Activated CD4-positive, alpha-beta T cell treated with anti-CD3 and anti-CD28 coated beads for 24 hours (primary cell): Measurements from ENCODE around the gene KLK6.
A peak's percentile ranks its signal among the peaks of the same experiment; 100 is the strongest.

Experiments
- DNase-seq, 2 donors: peaks; one replicate each; pipeline ENCODE4 v3.0.0-alpha.2; 2020; ENCODE audit warnings: low read depth in 2 of 2

Gene KLK6

GRCh38 chr19:50969413-50969760 is at the start of gene KLK6:
KLK6 (minus strand) TSS chr19:50969591; CDS start chr19:50968104, 1,487 bp downstream.
- no peak for DNase-seq

DNA sequence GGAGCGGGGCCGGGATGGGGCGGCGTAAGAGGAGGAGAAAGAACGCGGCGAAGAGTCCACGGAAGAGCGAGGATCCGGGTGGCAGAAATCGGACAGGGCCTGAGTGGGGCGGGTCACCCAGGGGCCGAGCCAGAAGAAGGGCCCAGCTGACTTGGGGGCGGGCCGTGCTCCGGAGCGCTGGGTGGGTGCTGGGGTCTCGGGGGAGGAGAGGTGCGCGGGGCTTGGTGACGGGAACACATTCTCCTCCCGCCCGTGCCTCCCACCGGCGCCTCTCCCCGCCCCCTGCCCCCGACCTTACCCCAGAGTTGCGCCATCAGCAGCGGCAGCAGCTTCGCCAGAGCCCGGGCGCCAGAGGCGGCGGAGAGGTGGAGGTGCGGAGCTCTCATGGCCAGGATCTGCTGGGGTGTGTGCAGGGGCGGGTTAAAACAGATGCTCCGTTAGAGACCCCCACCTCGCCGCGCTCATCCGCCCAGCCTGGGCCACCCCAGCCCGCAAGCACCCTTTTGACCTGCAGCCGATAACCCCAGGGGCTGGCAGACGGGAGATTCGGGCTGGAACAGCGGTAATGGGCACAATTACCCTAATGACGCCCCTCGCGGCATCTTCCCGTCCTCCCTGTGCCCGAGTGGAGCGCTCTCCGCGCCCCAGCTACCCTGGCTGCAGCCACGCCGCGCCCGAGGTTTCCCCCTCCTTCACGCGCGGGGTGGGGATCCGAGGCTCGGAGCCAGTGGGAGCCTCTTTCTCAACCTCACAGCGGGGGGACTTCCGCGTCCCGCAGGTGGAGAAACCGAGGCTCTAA is 49.6 kb upstream of the KLK6 start:
- no peak for DNase-seq

DNA sequence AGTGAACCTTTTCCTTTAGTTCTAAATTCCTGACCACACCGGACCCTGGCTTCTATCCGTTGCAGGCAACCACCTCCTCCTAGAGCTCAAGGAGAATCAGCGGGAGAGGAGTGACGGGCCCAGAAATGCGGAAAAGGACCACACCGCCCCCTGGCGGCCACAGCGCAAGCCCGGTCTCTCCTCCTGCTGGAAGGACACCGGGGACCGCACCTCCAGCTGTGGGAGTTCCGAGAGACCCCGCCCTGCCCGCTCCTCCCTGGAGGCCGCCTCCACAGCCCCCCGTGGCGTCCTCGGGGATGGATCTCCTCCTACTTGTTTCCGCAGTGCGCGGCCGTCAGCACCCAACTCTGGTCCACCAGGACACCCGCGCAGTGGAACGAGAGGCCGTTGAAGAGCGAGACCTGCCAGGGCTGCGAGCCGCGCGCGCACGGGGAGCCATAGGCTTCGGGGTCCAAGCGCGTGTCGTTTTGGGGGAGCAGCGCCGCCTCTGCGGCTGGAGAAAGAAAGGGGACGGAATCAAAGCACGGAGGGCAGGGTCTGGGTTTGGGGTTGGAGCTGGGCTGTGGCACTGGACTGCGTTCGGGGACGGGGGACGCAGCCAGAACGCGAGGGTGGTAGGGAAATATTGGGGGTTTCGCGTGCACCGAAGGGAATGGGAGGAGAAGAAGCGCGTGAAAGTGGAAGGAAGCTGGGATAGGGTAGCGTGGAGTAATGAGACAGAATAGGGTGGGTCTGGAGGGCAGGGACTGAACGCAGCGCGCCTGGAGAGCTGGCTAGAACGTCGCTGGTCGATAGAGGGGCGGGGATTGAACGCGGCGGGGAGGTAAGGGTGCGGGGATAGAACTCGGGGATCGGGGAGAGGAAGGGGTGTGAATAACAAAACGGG is 47.6 kb upstream of the KLK6 start:
- peak; percentile 39 to 62 for DNase-seq

GRCh38 chr19:51015691-51016267 is 46.4 kb upstream of the KLK6 start:
- DNase-seq = no peak

DNA sequence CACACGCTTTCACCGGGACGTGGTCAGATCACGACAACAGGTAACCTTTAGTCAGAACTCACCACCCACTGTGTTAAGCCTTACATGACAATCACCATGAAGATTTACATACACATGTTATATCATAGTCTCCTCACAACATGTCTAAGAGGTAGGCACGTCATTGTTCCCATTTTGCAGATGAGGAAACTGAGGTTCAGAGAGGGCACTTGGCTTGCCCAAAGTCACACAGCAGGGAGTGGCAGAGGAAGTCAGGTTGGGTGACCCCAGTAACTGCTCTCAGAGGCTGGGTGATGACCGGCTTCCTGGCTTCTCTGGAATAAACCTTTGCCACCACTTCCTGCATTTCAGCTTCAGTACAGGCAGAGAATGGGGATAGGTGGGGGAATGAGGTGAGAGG is 44.9 kb upstream of the KLK6 start:
- no peak for DNase-seq

DNA sequence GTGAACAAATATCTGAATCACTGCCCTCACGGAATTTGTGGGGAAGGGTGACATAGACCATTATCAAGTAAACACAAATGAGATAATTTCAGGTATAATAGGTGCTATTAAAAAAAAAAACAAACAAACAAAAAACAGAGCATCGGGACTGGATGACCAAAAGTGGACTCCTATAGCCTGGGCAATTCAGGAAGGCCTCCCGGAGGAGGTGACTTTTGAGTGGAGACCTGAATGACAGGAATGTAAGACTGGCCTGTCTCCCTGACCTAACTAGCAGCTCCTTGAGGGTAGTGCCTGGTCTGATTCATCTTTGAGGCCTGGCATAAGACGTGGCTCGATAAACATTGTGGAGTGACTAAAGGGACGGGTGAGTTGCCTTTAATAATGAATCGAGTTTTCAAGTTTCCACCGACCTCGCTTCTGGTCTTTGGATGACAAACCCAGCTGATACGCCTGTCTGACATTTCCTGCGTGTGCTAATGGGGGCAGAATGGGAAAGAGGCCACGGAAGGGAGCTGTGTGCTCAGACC is 43.3 kb upstream of the KLK6 start:
- DNase-seq = no peak

DNA sequence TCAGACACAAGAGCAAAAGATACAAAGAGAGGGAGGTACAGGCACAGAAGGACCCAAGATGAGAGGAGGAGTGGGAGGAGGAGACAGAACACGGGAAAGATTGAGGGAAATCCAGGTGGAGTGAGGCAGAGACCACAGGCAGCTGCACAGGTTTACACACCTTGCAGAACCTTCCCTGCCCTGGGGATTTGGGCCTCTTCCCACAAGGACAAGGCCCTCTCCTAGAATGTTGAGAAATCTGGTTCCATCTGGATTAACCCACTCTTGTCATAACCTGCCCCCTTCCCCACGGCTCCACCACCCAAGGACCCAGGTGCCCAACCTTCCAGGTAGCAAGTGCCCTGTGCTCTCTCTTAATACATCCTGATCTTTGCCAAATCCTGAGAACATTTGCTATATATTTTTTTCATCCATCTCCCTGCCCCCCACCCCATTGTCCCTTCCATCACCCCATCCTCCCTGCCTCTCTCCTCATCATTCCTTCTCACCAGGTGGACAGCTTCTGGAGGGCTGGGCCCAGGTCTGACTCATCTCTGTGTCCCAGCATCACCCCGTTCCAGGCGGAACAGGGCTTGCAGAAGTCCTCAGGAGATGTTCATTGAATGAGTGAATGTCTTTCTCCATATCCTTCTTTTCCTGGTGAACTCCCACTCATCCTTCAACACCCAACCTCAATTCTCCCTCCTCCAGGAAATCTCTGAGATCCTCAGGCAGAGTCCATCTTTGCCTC is 40.8 kb upstream of the KLK6 start:
- DNase-seq = no peak

DNA sequence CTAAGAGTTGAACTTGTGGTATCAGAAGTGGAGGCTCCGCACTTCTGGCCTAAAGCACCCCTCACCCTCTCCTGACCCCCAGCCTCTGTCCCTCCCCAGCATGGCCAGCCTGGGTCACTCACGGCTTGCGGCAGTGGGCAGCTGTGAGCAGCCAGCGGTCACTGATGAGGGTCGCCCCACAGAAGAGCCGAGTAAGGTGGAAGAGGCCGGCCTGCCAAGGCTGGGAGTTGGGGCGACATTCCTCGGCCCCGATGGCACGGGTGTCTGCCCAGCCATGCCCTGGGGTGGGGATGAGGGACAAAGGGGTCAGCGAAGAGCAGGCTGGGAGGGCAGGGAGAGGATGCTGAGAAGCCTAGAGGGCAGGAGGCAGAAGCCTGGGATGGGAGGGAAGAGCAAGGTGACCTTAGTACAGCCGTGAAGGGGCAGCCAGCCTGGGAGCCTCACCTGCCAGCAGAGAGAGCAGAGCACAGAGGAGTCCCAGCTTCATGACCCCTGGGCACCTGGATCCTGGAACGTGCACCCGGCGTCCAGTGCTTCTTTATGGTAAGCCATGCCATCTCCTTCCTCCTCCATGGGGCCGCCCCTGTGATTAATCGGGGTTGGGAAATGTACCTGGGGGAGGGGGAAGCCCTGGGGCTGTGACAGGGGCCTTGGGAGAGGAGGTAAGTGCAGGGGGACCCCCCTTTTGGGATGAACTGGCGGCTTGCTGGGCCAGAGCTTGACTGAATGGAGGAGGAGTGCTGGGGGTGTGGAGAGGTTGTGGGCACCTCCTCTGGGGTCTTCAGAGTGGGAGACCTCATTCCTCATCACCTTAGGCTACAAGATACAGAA is 39.9 kb upstream of the KLK6 start:
- no peak for DNase-seq

DNA sequence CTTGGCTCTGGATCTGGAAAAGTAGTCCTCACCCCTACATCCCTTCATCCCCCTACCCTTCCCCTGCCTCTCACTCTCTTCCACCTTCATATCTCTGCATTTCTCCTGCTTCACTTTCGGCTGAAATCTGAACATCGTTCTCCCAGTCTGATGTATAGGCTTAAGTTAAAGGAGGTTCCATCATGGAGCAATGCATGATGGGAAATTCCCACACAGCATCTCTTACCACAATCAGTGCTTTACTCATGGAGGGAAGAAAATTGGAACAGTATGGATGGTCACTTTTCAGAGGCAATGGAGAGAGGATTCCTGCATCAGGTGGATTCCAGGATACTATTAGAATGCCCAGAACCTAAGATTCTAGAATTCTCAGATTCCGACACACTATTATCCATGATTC is 38.1 kb upstream of the KLK6 start:
- DNase-seq = no peak

DNA sequence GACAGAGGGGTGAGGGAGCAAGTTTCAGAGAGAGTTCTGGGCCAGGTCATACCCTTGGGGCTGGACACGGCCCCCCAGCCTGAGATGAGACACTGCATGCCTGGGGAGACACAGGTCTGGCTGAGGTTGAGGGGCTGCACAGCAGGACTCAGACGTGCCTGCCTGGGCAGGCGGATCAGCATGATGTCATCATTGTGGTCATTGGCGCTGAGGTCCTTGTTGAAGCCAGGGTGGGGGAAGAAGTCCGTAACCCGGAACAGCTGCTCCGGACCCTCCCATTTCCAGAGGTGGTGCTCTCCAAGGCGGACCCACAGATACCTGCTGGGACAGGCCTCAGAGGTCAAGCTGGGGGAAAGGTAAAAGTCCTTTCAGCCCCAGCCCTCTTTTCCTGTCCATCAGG is 37.0 kb upstream of the KLK6 start:
- DNase-seq = no peak

DNA sequence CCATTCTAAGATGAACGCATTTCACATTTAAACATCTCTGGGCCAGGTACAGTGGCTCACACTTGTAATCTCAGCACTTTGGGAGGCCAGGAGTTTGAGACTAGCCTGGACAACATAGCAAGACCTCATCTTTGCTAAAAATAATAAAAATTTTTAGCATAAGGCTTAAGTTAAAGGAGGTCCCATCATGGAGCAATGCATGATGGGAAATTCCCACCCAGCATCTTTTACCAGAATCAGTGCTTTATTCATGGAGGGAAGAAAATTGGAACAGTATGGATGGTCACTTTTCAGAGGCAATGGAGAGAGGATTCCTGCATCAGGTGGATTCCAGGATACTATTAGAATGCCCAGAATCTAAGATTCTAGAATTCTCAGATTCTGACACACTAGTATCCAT is 35.9 kb upstream of the KLK6 start:
- DNase-seq = no peak

DNA sequence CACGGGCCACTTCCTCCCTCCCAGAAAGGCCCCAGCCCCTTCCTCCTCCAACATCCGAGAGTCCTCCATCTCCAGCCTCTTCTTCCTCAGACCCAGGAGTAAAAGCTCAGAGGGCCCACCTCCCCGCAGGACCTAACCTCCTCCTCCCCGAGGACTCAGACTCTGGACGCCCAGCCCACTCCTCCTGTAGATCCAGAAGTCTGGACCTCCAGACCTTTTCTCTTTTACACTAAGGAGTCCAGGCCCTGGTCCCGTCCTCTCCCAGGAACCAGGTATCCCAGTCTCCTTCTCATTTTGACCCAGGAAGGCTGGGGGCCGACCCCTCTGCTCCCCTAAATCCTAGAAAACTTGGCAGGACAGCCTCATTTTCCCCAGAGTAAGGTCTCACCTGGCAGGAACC is 33.9 kb upstream of the KLK6 start:
- no peak for DNase-seq

GRCh38 chr19:51002542-51003311 is 33.3 kb upstream of the KLK6 start:
- no peak for DNase-seq

DNA sequence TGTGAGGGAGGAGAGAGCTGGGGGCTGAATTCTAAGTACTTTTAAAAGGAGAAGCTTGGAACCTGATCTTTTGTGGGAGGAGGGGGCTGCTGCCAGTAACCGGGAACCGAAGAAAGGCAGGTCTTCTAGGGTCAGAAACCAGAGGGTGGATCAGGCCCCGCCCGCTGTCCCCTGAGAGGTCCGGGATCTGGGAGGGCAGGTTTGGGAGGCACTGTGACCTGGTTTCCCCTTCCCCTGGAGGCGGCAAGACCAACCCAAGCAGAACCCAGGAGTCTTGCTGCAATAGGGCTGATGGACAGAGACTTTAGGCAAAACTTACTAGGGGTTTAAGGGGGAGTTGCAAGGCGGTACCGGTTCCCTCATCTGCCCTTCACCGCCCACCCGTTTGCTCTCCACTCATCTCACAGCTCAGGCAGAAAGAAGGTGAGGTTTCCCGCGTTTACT is 32.7 kb upstream of the KLK6 start:
- no peak for DNase-seq

DNA sequence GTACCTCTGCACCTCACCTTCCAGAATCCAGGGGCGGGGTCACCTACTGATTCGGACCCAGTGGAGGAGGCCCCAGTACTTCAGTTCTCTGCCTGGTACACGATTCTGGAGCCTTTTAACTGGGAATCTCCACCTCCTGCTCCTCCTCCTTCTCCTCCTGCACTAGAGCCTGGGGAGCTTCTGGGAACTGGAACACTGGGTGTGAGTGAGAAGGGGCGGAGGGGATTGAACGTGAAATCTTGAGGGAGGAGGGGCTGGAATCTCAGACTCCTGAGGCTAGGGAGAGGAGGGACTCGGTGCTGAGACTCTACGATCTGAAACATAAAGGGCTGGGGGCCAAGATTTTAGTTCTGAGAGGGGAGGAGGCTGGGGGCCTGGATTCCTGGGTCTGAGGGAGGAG is 32.1 kb upstream of the KLK6 start, which contains the start of gene KLK8:
KLK8 (minus strand) TSS at position 90 of the 400 bp plus-strand sequence. CDS start 437 bp downstream, outside the sequence.
- DNase-seq = no peak

- DNase-seq = no peak
These were observed 31.6 kb upstream of the KLK6 start for GRCh38 chr19:51000981-51001380.

DNA sequence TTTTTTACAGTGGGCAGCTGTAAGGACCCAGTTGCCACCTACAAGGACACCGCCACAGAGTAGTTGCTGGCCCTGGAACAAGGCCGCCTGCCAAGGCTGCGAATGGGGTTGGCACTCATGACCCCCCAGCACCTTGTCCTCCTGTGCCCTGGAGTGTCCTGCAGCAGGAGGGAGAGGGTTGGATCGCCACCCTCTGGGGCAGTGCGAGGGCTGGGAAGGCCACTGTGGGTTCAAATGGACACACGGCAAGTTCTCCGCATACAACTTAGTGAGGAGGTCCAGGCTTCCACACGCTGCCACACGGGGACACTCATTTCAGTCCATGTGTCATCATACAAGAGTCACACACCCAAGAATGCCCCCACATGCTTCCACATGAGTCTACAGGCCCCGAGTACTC is 31.0 kb upstream of the KLK6 start:
- DNase-seq = no peak

GRCh38 chr19:50998686-50999085 is 29.3 kb upstream of the KLK6 start:
- no peak for DNase-seq

- no peak for DNase-seq
These were observed 28.7 kb upstream of the KLK6 start for GRCh38 chr19:50998061-50998460.

- DNase-seq = no peak
These were observed 24.7 kb upstream of the KLK6 start for GRCh38 chr19:50994129-50994528.
